Measurements from ENCODE around the gene PRDM16. TPM values are rescaled to one million over a fixed set of nuclear protein-coding genes. Genes with fewer than 3 reads are reported as not detected.

PRDM16 gene
- total and polyA plus RNA-seq, 2 of the 8 experiments (the other 6 are each of a cell fraction or from before 2014, with no cell fraction given) = 0.39 to 0.43 TPM

DNA sequence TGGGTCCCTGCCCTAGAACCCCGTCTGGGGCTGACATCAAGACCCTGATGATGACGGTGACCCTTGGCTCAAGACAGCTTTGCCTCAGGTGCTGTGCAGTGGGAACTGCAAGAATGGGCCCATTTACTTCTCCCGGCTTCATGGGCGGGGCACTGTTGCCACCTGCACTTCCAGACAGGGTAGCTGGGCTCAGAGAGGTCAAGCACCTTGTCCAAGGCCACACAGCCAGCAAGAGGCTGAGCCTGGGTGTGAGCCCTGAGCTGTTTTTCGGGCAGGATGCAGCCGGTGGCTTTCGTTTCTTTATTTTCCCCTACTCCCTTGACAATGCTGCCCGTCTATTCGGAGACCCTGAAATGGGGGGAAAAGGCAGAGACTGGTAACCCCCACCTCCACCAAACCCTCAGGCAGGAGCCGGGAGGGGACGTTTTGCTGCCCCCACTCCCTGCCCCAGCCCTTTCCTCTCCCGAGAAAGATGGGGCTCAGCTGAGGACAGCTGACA lies 91.7 kb downstream of the PRDM16 start:
- H3K4me1 ChIP-seq (replicated peaks in 1 of 4; ENCODE audit: control insufficient read depth in 3 of 4, insufficient read depth in 4 of 4, low read length in 3 of 4) = no peaks in the 10 kb centered on the region
- no peaks in the 10 kb centered on the region for H3K23me2 ChIP-seq (ENCODE audit: low read depth, low read length)
- H3K9ac ChIP-seq (replicated peaks in 1 of 4; ENCODE audit: extremely low read depth in 1 of 4, low read depth in 3 of 4, low read length in 3 of 4) = no peak overlapping the region
- no peaks in the 10 kb centered on the region for H3K36me3 ChIP-seq (ENCODE audit: control insufficient read depth in 2 of 4, insufficient read depth in 4 of 4, low read length in 3 of 4)
- no peak overlapping the region for H4K91ac ChIP-seq (replicated peaks; ENCODE audit: insufficient read length, low read length)
- no peak overlapping the region for H3K4me3 ChIP-seq (ENCODE audit: extremely low read depth in 1 of 4, insufficient read depth in 2 of 4, low read depth in 3 of 4, low read length in 4 of 4)
- H2BK12ac ChIP-seq (ENCODE audit: low read depth, low read length) = no peak overlapping the region
- ChIA-PET CTCF (ENCODE audit: partially characterized antibody) (no interaction called here), POLR2A (ENCODE audit: partially characterized antibody) (no interaction called here)
- H3K23ac ChIP-seq (ENCODE audit: insufficient read length) = no peak overlapping the region
- no peak overlapping the region for H2BK15ac ChIP-seq (ENCODE audit: low read length)
- FAIRE-seq = no peak
- no peak for DNase-seq (ENCODE audit: low read depth in 1 of 2, low spot score in 2 of 2)
- no peak overlapping the region for H2BK120ac ChIP-seq (replicated peaks; ENCODE audit: low read depth, low read length)
- no peak overlapping the region for H3K27ac ChIP-seq (ENCODE audit: low read depth, low read length)
- no peak overlapping the region for H4K8ac ChIP-seq (ENCODE audit: extremely low read depth, insufficient read depth, low read length)
- TF ChIP-seq CTBP2 (IDR thresholded peaks at IDR 0.05; ENCODE audit: borderline replicate concordance, insufficient read depth, insufficient read length, low read length) (no peak), TAF1 (IDR thresholded peaks at IDR 0.05; ENCODE audit: low read depth, low read length) (no peak), YY1 (IDR thresholded peaks at IDR 0.05; ENCODE audit: low read depth, low read length) (no peak)
- H3K4ac ChIP-seq (replicated peaks; ENCODE audit: insufficient read length, low read depth, low read length) = no peak overlapping the region
- H3K4me2 ChIP-seq (ENCODE audit: insufficient read depth in 1 of 2, low read depth in 2 of 2, low read length in 2 of 2) = no peak overlapping the region
- no peaks in the 10 kb centered on the region for H3K79me1 ChIP-seq (ENCODE audit: low read depth, low read length)
- no peak overlapping the region for H2AFZ ChIP-seq (ENCODE audit: low read length)
- no peaks in the 10 kb centered on the region for H3K79me2 ChIP-seq (ENCODE audit: control insufficient read depth in 1 of 2, insufficient read depth in 2 of 2, low read length in 2 of 2)
- no peak overlapping the region for H2BK5ac ChIP-seq (ENCODE audit: low read depth, low read length)
- no peak overlapping the region for H4K5ac ChIP-seq (ENCODE audit: insufficient read length, low read depth, low read length)
- 0 out of 7 replicates have a peak, but pooled peaks cover 0 to 2% (median 0%) of the 10 kb centered on the region in 4 experiments for H3K27me3 ChIP-seq (replicated peaks in 1 of 4; ENCODE audit: control insufficient read depth in 3 of 4, extremely low read depth in 1 of 4, insufficient read depth in 3 of 4, low read length in 3 of 4)
- peaks cover 0 to 2% of the 10 kb centered on the region in 2 experiments for H4K20me1 ChIP-seq (replicated peaks in 1 of 2; ENCODE audit: control insufficient read depth in 1 of 2, insufficient read depth in 2 of 2, low read length in 2 of 2)
- H3K14ac ChIP-seq (ENCODE audit: insufficient read length) = no peak overlapping the region
- H3K9me3 ChIP-seq (ENCODE audit: insufficient read depth in 2 of 2, low read depth in 1 of 2, low read length in 1 of 2) = no peaks in the 10 kb centered on the region
- WGBS, 2 experiments (ENCODE audit: extremely low coverage in 1 of 2, insufficient coverage in 1 of 2, insufficient read length in 1 of 2, insufficient replicate concordance in 2 of 2, low coverage in 1 of 2, low lambda C conversion rate in 2 of 2, missing lambda C conversion rate in 1 of 2) = 98% methylated on average over 10 of the region's 12 CpGs; no CpG with 5 or more reads in 1 of the 2 experiments
- H2BK20ac ChIP-seq (ENCODE audit: low read length) = no peak overlapping the region
- H3K56ac ChIP-seq (replicated peaks; ENCODE audit: insufficient read length, low read depth, low read length) = no peak overlapping the region
- no peak overlapping the region for H2AK5ac ChIP-seq (ENCODE audit: low read depth, low read length)
- no peak overlapping the region for H3K18ac ChIP-seq (ENCODE audit: extremely low read depth, low read length)

All from H1 (cell line).